ENCODE measurements around the gene ARNT2. TPM values are rescaled to one million over a fixed set of nuclear protein-coding genes. Genes with fewer than 3 reads are reported as not detected.

Gene ARNT2
- total and polyA plus RNA-seq, 2 experiments from 2014 or later, result 3.9 to 5.3 TPM

GRCh38 chr15:80447077-80447476 lies 42.9 kb downstream of the ARNT2 start:
- Histone ChIP-seq H4K20me1 (ENCODE audit: insufficient read depth, poor library complexity, severe bottlenecking) (no peaks in the 10 kb centered on the region), H2AFZ (no peak overlapping the region), H3K79me2 (no peaks in the 10 kb centered on the region), H3K4me2 (no peak overlapping the region), H3K27ac (no peak overlapping the region), H3K27me3 (no peaks in the 10 kb centered on the region), H3K36me3 (replicated peaks; ENCODE audit: insufficient read depth, low read depth) (no peaks in the 10 kb centered on the region), H3K4me3 (no peak overlapping the region), H3K9me3 (ENCODE audit: low read depth) (no peaks in the 10 kb centered on the region), H3K4me1 (ENCODE audit: insufficient read depth) (no peaks in the 10 kb centered on the region), H3K9me2 (replicated peaks; ENCODE audit: insufficient read depth) (no peaks in the 10 kb centered on the region)
- no peak for DNase-seq (ENCODE audit: low spot score)
- no peak for TF ChIP-seq EZH2phosphoT487 (IDR thresholded peaks at IDR 0.05; ENCODE audit: low read depth, severe bottlenecking, unreplicated experiment)
- no peak for TF ChIP-seq EZH2 (IDR thresholded peaks at IDR 0.05; ENCODE audit: borderline replicate concordance)
- TF ChIP-seq CTCF (IDR thresholded peaks at IDR 0.05; ENCODE audit: poor library complexity), result no peak

- WGBS (ENCODE audit: low lambda C conversion rate, missing lambda C conversion rate), result 80% methylated on average over 5 of the region's 5 CpGs
- Histone ChIP-seq H3K27ac (no peak overlapping the region), H3K4me1 (ENCODE audit: insufficient read depth) (no peaks in the 10 kb centered on the region), H2AFZ (no peak overlapping the region), H3K9me2 (replicated peaks; ENCODE audit: insufficient read depth) (no peaks in the 10 kb centered on the region), H3K27me3 (no peaks in the 10 kb centered on the region), H4K20me1 (ENCODE audit: insufficient read depth, poor library complexity, severe bottlenecking) (no peaks in the 10 kb centered on the region), H3K9me3 (ENCODE audit: low read depth) (no peaks in the 10 kb centered on the region), H3K36me3 (replicated peaks; ENCODE audit: insufficient read depth, low read depth) (no peaks in the 10 kb centered on the region), H3K4me2 (no peak overlapping the region), H3K4me3 (no peak overlapping the region), H3K79me2 (no peaks in the 10 kb centered on the region)
- DNase-seq (ENCODE audit: low spot score), result no peak
- TF ChIP-seq EZH2phosphoT487 (IDR thresholded peaks at IDR 0.05; ENCODE audit: low read depth, severe bottlenecking, unreplicated experiment) (no peak), EZH2 (IDR thresholded peaks at IDR 0.05; ENCODE audit: borderline replicate concordance) (no peak), CTCF (IDR thresholded peaks at IDR 0.05; ENCODE audit: poor library complexity) (no peak)
Measured at GRCh38 chr15:80449825-80450224, 45.6 kb downstream of the ARNT2 start.

GRCh38 chr15:80450811-80451321 lies 46.7 kb downstream of the ARNT2 start:
- WGBS (ENCODE audit: low lambda C conversion rate, missing lambda C conversion rate), result 79% methylated on average over 14 of the region's 14 CpGs
- no peaks in the 10 kb centered on the region for H3K79me2 ChIP-seq

GRCh38 chr15:80452166-80452565 lies 48.0 kb downstream of the ARNT2 start:
- no peak for DNase-seq (ENCODE audit: low spot score)
- Histone ChIP-seq H3K9me2 (replicated peaks; ENCODE audit: insufficient read depth) (no peaks in the 10 kb centered on the region), H3K4me1 (ENCODE audit: insufficient read depth) (peaks cover 10% of the 10 kb centered on the region), H3K9me3 (ENCODE audit: low read depth) (no peaks in the 10 kb centered on the region), H4K20me1 (ENCODE audit: insufficient read depth, poor library complexity, severe bottlenecking) (no peaks in the 10 kb centered on the region), H3K4me3 (no peak overlapping the region), H3K4me2 (no peak overlapping the region), H3K27ac (no peak overlapping the region), H3K27me3 (no peaks in the 10 kb centered on the region), H3K79me2 (no peaks in the 10 kb centered on the region), H3K36me3 (replicated peaks; ENCODE audit: insufficient read depth, low read depth) (no peaks in the 10 kb centered on the region), H2AFZ (no peak overlapping the region)
- TF ChIP-seq CTCF (IDR thresholded peaks at IDR 0.05; ENCODE audit: poor library complexity) (no peak), EZH2 (IDR thresholded peaks at IDR 0.05; ENCODE audit: borderline replicate concordance) (no peak), EZH2phosphoT487 (IDR thresholded peaks at IDR 0.05; ENCODE audit: low read depth, severe bottlenecking, unreplicated experiment) (no peak)
- WGBS (ENCODE audit: low lambda C conversion rate, missing lambda C conversion rate), result 71% methylated on average over 4 of the region's 4 CpGs

More at GRCh38 chr15:80450811-80451321, 46.7 kb downstream of the ARNT2 start:
- DNase-seq (ENCODE audit: low spot score), result no peak
- no peak overlapping the region for H3K27ac ChIP-seq
- H3K9me3 ChIP-seq (ENCODE audit: low read depth), result no peaks in the 10 kb centered on the region
- H3K9me2 ChIP-seq (replicated peaks; ENCODE audit: insufficient read depth), result no peaks in the 10 kb centered on the region
- H4K20me1 ChIP-seq (ENCODE audit: insufficient read depth, poor library complexity, severe bottlenecking), result no peaks in the 10 kb centered on the region
- TF ChIP-seq EZH2phosphoT487 (IDR thresholded peaks at IDR 0.05; ENCODE audit: low read depth, severe bottlenecking, unreplicated experiment), result no peak
- no peak overlapping the region for H3K4me2 ChIP-seq
- H3K36me3 ChIP-seq (replicated peaks; ENCODE audit: insufficient read depth, low read depth), result no peaks in the 10 kb centered on the region
- H3K27me3 ChIP-seq, result no peaks in the 10 kb centered on the region
- H3K4me1 ChIP-seq (ENCODE audit: insufficient read depth), result no peaks in the 10 kb centered on the region
- no peak overlapping the region for H3K4me3 ChIP-seq
- H2AFZ ChIP-seq, result no peak overlapping the region

All from hepatocyte (in vitro differentiated cells).